HPDE6-E6E7 (cell line): ENCODE data around the gene TEP1.
A peak's percentile ranks its signal among the peaks of the same experiment; 100 is the strongest.
"Not testable (repeated sequence)": the region's sequence is repeated elsewhere in the genome, so short reads cannot be mapped to it uniquely, and the experiment has no call there.

Experiments
- DNase-seq: peaks from one replicate; pipeline ENCODE4 v3.0.0; 2011; ENCODE audit warnings: missing footprints; ENCODE audit errors: extremely low spot score

Gene TEP1

GRCh38 chr14:20343092-20343861 is 70.0 kb downstream of the TEP1 start, which contains the start of gene PARP2:
TSS of gene PARP2 (plus strand) at chr14:20343635. CDS start at chr14:20343642, 7 bp downstream.
- peak; percentile 96 for DNase-seq

DNA sequence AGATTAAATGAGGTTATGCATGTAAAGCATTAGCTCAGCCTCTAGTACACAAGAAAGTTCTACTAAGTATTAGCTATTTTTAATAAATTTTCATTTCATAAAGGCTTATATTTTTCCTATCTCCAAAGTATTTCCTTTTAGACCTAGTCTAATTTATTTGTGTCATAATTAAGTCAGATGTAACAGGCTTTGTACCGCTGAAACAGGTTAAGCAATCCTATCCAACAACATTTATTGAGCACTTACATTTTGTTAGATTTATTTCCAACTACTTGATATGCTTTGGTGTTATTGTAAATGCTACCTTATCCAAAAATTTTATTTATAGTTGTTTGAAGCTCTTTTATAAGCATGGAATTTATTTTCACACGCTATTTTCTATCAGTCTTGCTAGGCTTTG is 71.7 kb downstream of the TEP1 start:
- no peak for DNase-seq

DNA sequence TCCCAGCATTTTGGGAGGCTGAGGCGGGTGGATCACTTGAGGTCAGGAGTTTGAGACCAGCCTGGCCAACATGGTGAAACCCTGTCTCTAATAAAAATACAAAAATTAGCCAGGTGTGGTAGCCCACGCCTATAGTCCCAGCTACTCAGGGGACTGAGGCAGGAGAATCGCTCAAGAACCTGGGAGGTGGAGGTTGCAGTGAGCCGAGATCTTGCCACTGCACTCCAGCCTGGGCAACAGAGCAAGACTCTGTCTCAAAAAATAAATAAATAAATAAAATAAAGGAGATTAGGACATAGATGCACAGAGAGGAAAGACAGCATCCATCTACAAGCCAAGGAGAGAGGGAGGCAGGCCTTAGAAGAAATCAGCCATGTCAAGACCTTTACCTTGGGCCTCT is 72.3 kb downstream of the TEP1 start:
- DNase-seq, result not testable (repeated sequence)

DNA sequence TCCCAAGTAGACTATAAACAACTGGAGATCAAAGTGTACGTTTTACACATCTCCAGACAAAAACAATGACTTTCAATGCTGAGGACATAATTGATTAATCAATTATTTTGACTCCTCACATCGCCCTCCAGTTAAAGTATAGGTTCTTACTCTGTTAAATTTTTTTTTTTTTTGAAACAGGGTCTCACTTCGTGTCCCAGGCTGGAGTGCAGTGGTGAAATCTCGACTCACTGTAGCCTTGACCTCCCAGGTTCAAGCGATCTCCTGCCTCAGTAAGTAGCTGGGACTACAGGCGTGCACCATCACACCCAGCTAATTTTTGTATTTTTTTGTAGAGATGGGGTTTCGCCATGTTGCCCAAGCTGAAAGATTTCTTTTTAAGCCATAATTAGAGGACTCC is 79.3 kb downstream of the TEP1 start:
- DNase-seq, result no peak

DNA sequence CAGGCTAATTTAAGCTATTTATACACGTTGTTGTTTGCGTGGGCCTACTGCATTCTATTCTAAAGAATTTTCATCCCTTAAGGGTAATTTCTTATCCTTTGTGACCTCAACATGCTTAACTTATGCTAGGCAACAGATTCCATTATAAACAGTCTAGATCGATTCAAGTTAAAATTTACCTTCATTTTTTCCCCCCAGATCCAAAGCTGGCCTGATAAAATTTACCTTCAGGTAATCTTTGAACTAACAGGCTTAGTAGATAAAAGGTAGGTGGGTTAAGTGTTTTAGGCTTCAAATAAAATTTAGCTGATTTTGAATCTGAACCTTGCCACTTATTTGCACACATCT is 79.8 kb downstream of the TEP1 start:
- DNase-seq, result no peak

DNA sequence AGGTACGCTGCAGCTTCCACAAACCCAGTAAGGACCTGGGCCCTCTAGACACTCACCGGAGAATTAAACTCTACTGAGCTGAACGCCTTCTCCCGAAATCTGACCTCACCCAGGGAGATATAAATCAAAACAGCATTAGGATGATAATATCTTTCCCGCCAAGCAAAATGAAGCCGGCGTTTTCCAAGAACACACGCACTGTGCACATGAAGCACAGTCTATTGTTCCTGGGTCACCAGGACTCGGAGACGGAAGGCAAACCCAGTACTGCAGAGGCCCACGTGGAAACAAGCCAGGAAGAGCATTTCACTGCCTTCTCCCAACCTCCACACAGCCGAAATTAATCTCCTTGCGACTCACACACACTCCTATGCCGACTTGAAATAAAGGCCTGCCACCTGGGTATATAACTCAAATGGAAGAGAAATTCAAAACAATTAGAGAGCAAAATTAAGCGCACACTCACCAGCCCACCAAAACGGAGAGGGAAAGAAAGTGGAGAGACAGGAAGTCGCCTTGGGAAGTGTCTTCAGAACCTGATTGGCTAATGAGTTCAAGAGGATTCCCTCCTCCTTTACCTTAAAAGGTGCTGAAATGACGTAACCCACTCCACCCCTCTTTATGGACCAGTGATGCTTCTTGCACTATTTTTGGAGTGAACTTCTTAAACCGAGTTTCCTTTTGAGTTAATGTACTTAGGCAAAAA is 80.4 kb downstream of the TEP1 start, which contains the start of gene CCNB1IP1:
Gene CCNB1IP1, minus strand, starts transcription at position 492 of the 706 bp plus-strand sequence. CDS start 16,756 bp downstream, outside the sequence.
- DNase-seq, result peak; percentile 90

DNA sequence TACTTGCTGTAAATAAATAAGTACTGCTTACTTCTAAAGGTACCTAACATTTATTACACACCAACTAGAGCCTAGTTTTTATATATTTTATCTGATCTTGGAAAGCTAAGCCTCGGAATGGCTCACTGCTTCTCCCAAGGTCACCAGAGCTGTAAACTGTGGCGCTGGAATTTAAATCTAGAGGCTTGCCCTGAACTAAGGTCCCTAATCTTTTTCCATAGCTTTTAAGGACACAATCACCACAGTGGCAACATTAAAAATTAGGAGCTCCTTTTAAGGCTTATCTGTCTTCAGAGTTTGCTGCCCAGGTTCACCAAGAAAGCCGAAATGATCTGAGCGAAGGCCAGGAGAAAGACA is 80.9 kb downstream of the TEP1 start:
- DNase-seq, result no peak

- DNase-seq, result no peak
These were observed 82.2 kb downstream of the TEP1 start for GRCh38 chr14:20331053-20331613.

- no peak for DNase-seq
These were observed 83.9 kb downstream of the TEP1 start for GRCh38 chr14:20329355-20329754.

GRCh38 chr14:20328705-20329104 is 84.6 kb downstream of the TEP1 start:
- DNase-seq, result no peak

GRCh38 chr14:20327005-20327869 is 86.1 kb downstream of the TEP1 start:
- no peak for DNase-seq

GRCh38 chr14:20317720-20318119 is 95.6 kb downstream of the TEP1 start:
- no peak for DNase-seq
